ENCODE measurements around the gene FMO5.
"Not testable (repeated sequence)": the region's sequence is repeated elsewhere in the genome, so short reads cannot be mapped to it uniquely, and the experiment has no call there.

FMO5 gene

DNA sequence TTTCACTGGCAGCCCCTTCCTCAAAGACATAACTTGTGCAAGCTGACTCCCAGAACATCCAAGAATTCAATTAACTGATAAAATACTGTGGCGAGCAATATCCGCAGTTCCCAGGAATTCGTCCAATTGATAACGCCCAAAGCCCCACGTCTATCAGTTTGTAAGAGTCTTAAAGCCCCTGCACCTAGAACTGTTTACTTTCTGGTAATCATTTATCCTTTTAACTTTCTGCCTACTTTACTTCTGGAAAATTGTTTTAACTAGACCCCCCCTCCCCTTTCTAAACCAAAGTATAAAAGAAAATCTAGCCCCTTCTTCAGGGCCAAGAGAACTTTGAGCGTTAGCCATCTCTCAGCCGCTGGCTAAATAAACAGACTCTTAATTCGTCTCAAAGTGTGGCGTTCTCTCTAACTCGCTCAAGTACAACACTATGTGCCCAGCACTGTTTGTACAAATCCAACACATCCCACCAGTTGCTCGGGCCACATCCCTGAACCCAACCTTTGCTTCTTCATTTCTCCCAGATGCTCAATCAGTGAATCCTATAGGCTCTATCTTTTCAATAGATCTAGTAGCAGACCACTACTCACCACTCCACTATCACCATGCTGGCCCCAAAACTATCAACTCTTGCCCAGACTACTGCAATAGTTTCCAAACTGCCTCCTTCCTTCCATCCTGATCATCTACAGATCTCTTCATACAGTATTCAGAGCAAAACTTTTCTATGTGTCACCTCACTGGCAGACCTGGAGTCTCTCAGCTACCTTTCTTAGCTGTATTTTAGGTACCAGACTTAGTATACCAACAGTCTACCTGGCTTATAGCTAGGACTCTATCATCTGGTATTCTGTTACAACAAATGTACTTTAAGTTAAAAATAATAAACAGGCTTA lies 14.0 kb upstream of the FMO5 start:
- DNase-seq = no peak

DNA sequence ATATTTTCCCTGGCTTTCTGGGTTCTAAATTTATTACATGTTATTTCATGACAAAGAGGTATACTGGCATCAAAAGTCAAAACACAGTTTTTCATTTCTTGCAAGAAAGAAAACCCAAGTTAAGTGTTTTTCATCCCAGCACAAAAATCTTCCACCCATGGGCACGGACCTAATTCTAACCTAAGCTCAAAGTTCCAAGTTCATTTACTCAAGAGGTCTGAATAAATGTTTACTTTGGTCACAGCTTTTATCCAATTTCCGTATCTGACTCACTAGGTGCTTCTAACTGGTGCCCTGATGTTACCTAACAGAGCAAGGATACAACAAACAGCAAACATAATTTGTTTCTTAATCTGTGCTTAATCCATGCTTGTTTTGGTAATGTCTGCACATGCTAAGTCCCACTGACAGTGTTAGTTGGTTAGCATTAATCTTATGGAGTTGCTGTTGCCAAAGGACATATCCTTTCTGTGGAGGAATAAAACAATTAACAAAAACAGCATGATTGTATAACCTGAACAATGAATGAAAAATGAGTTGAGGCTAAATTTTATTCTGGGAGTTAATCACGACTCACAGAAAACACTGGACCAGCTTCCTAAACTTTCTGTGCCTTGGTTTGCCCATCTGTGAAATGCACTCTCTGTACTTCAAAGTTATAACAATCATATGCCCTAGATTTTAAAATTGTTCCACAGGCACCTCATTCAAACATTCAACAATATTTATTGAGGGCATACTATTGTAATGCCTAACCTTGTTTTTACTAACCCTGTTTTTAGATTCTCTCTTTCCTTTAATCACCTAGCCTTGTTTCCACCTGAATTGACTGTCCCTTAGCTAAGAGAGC lies 13.1 kb upstream of the FMO5 start:
- DNase-seq = no peak

DNA sequence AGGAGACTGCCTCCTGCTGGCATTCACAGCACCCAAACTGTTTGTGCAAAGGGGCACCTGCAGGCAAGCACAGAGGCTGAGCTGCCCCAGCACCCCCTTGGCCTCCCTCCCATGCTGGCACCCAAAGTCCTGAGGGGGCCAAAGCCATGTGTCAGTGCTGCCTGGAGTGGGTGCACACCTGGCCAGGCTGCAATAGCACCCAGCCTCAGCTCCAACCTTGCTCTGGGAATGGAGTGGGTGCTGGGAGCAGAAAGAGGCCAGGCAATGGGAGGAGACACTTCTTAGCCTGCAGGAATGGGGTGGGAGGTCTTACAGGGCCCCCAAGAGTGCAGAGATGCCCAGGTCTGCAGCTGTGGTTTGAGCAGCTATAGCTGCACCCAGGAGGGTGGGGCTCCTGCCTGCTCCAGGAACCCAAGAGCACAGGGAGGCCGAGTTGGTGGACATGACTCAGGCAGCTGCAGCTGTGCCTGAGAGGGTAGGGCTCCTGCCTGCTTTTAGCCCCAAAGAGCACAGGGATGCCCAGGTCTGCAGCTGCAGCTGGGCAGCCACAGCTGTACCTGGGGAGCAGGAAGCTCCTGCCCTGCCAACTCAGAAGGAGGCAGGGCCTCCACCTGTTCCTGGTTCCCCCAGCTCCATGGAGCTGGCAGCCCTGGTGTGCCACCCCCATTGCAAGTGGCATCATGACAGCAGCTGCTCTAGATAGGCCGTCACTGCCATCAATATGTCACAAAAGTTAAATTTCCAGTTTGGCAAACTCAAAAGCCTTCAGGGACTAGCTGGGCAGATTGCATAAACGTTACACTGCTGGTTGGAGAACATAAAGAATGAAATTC lies 12.0 kb upstream of the FMO5 start:
- no peak for DNase-seq

GRCh38 chr1:147236448-147236847 lies 11.3 kb upstream of the FMO5 start:
- DNase-seq = no peak

GRCh38 chr1:147235822-147236221 lies 10.7 kb upstream of the FMO5 start:
- no peak for DNase-seq

DNA sequence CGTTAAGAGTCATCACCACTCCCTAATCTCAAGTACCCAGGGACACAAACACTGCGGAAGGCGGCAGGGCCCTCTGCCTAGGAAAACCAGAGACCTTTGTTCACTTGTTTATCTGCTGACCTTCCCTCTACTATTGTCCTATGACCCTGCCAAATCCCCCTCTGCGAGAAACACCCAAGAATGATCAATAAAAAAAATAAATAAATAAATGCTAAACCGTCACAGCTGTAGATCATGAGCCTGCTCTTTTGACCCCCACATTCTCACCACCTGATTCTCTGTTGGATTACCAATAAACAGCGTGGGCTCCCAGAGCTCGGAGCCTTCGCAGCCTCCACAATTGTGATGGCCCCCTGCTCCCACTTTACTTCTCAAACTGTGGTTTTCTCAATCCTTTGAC lies 8.8 kb upstream of the FMO5 start:
- DNase-seq = not testable (repeated sequence)

DNA sequence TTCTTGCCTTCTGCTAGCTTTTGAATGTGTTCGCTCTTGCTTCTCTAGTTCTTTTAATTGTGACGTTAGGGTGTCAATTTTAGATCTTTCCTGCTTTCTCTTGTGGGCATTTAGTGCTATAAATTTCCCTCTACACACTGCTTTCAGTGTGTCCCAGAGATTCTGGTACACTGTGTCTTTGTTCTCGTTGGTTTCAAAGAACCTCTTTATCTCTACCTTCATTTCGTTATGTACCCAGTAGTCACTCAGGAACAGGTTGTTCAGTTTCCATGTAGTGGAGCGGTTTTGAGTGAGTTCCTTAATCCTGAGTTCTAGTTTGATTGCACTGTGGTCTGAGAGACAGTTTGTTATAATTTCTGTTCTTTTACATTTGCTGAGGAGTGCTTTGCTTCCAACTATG lies 5.9 kb upstream of the FMO5 start:
- not testable (repeated sequence) for DNase-seq

DNA sequence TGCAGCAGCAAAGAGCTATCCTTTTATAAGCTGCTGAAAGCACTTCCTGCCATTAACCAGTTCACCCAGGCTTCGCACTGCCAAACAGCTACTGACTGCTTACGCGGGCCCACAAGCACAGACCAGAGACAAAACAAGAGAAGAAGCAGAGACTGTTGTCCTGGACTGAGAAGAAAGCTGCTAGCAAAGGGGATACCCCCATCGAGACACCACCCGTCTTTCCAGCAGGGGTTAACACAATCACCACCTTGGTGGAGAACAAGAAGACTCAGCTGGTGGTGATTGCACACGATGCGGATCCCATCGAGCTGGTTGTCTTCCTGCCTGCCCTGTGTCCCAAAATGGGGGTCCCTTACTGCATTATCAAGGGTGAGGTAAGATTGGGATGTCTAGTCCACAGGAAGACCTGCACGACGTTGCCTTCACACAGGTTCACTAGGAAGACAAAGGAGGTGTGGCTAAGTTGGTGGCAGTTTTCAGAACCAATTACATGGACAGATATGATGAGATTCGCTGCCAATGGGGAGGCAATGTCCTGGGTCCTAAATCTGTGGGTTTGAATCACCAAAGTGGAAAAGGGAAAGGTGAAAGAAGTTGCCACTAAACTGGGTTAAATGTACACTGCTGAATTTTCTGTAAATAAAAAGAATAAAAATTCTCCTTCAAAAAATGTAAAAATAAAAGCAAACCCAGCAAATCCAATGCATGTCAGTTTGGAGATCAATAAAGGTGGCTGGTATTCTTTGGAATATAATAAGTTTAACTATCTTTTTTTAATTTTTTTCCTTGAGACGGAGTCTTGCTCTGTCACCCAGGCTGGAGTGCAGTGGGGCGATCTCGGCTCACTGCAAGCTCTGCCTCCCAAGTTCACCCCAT lies 1.2 kb downstream of the FMO5 start:
- no peak for DNase-seq

DNA sequence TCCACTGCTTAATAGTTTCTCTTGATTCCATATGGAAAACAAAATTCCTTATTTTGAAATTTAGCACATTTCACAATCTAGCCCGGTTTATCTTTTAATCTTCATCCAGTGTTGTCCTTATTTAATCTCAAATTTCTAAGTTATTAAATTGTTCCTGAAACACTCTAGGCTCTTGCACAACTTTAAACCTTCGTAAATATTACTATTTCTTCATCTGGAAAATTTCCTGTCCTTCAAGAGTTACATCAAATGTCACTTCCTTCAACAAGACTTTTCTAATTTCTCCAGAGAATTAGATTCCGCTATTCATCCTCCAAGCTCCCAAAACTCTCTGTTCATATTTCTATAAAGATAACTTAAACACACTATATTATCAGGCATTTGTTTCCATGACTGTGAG lies 6.5 kb downstream of the FMO5 start:
- no peak for DNase-seq

GRCh38 chr1:147217141-147217540 lies 8.0 kb downstream of the FMO5 start:
- DNase-seq = no peak

GRCh38 chr1:147216124-147216523 lies 9.0 kb downstream of the FMO5 start:
- DNase-seq = no peak

- DNase-seq = no peak
These were observed 9.6 kb downstream of the FMO5 start for GRCh38 chr1:147215540-147215916.

DNA sequence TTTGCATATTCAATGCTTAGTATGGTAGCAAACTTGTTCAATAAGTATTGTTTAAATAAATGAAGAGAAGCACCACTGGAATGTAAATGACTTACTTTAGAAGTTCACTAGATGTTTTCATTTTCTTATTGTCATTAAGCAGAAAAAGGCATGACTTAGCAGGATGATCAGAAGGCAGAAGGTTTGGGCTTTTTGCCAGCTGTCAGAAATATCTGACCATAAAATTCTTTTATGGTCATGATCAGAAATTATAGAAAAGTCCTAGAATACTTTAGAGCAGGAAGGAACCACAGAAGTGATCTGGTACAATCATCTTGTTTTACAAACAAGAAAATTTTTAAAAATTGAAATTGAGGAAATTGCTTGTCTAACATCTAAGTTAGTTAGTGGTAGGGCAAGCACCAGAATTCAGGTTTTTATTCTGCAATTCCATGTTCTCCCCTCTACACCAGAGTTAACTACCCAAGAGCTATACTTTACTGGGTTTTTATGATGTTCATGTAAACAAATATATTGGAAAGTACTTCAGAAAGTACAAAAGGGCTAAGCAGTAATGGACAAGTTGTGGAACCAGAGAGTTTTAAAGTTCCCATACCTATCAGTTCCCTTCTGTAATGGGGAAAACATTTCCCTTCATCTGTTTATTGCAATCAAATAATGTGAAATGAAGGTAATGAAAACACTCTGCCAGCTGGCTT lies 10.1 kb downstream of the FMO5 start:
- DNase-seq = no peak

DNA sequence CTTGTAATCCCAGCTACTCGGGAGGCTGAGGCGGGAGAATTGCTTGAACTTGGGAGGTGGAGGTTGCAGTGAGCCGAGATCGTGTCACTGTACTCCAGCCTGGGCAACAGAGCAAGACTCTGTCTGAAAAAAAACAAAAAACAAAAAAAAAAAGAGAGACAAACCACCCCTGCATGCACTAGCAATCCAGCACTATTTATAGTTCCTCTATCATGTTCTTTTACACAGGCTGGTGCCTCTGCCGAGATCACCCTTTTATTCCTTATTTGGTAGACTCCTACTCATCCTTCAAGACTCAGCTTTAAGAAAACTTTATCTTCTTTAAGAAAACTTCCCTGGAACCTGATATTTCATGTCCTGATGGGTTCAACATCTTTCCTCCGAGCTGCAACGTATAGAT lies 10.8 kb downstream of the FMO5 start:
- DNase-seq = no peak

GRCh38 chr1:147213271-147213670 lies 11.9 kb downstream of the FMO5 start:
- no peak for DNase-seq

GRCh38 chr1:147211577-147211976 lies 13.6 kb downstream of the FMO5 start:
- no peak for DNase-seq

- DNase-seq = no peak
These were observed 14.2 kb downstream of the FMO5 start for GRCh38 chr1:147210987-147211386.

- no peak for DNase-seq
These were observed 15.0 kb downstream of the FMO5 start for GRCh38 chr1:147209825-147210821.

GRCh38 chr1:147208619-147209018 lies 16.5 kb downstream of the FMO5 start:
- no peak for DNase-seq

- DNase-seq = no peak
These were observed 17.9 kb downstream of the FMO5 start for GRCh38 chr1:147207192-147207591.
